HCT116 (cell line): Measurements from ENCODE around the gene FANK1.

Experiments used
- CEBPB ChIP-seq: IDR thresholded peaks from 2 replicates; pipeline ENCODE4 v1.6.1; 2012; ENCODE audit warnings: low read depth
- EGR1 ChIP-seq: IDR thresholded peaks from 2 replicates; pipeline ENCODE4 v1.6.1; 2012; ENCODE audit warnings: low read depth
- EZH2 ChIP-seq: fragments of 200-600 bp; sonication (generic); IDR thresholded peaks from 2 replicates; pipeline ENCODE4 v1.6.1; 2017; ENCODE audit warnings: antibody characterized with exemption, mixed run types
- EZH2phosphoT487 ChIP-seq: fragments of 200-600 bp; IDR thresholded peaks from 2 replicates; pipeline ENCODE4 v1.6.1; 2018; ENCODE audit warnings: antibody characterized with exemption, borderline replicate concordance
- POLR2AphosphoS5 ChIP-seq: IDR thresholded peaks from 2 replicates; pipeline ENCODE4 v1.6.1; 2011; ENCODE audit warnings: mild to moderate bottlenecking, low read depth, low read length, moderate library complexity
- TF ChIP-seq, protein P1 (sequence below), 3 experiments: fragments of 200-600 bp in 1 of 3; sonication (generic) in 1 of 3; IDR thresholded peaks in 2 of 3; conservative IDR thresholded peaks in 1 of 3; 2 replicates each; pipeline ENCODE4 v1.5.1; 2012 to 2017; ENCODE audit warnings: low read depth in 2 of 3, low read length in 2 of 3, antibody characterized with exemption in 1 of 3, borderline replicate concordance in 1 of 3, control low read depth in 1 of 3, mild to moderate bottlenecking in 1 of 3, mixed read lengths in 1 of 3, mixed run types in 1 of 3, moderate library complexity in 1 of 3; ENCODE audit not compliant: insufficient read depth in 1 of 3
- TF ChIP-seq, protein P2 (sequence below): IDR thresholded peaks from 2 replicates; pipeline ENCODE4 v1.6.1; 2011; ENCODE audit warnings: mild to moderate bottlenecking, low read length, moderate library complexity; ENCODE audit not compliant: insufficient replicate concordance; ENCODE audit errors: extremely low read depth

DNA sequence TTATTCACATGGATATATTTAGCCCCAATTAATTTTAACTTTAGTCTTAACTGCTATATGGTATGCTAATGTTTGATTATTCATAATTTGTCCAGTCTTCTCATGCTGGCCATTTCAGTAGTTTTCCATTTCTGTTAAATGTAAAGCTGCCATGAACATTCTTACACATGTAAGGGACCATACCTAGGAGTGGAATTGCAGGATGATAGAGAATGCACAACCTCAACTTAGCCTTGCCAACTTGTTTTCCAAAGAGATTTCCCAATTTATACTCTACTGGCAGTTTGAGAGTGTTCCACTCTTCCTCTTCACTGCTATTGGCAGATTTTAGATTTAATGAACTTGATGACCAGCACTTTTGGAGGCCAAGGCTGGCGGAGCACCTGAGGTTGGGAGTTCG lies 68.2 kb downstream of the FANK1 start:
- TF ChIP-seq EZH2phosphoT487: no peak
- no peak for TF ChIP-seq POLR2AphosphoS5
- TF ChIP-seq, protein P1, sequence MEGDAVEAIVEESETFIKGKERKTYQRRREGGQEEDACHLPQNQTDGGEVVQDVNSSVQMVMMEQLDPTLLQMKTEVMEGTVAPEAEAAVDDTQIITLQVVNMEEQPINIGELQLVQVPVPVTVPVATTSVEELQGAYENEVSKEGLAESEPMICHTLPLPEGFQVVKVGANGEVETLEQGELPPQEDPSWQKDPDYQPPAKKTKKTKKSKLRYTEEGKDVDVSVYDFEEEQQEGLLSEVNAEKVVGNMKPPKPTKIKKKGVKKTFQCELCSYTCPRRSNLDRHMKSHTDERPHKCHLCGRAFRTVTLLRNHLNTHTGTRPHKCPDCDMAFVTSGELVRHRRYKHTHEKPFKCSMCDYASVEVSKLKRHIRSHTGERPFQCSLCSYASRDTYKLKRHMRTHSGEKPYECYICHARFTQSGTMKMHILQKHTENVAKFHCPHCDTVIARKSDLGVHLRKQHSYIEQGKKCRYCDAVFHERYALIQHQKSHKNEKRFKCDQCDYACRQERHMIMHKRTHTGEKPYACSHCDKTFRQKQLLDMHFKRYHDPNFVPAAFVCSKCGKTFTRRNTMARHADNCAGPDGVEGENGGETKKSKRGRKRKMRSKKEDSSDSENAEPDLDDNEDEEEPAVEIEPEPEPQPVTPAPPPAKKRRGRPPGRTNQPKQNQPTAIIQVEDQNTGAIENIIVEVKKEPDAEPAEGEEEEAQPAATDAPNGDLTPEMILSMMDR (IDR thresholded peaks at IDR 0.05 in 2 of 3, conservative IDR thresholded peaks at IDR 0.05 in 1 of 3; ENCODE audit: borderline replicate concordance in 1 of 3, insufficient read depth in 1 of 3, low read depth in 2 of 3, low read length in 2 of 3): no peak
- no peak for TF ChIP-seq EZH2
- no peak for TF ChIP-seq CEBPB
- TF ChIP-seq, protein P2, sequence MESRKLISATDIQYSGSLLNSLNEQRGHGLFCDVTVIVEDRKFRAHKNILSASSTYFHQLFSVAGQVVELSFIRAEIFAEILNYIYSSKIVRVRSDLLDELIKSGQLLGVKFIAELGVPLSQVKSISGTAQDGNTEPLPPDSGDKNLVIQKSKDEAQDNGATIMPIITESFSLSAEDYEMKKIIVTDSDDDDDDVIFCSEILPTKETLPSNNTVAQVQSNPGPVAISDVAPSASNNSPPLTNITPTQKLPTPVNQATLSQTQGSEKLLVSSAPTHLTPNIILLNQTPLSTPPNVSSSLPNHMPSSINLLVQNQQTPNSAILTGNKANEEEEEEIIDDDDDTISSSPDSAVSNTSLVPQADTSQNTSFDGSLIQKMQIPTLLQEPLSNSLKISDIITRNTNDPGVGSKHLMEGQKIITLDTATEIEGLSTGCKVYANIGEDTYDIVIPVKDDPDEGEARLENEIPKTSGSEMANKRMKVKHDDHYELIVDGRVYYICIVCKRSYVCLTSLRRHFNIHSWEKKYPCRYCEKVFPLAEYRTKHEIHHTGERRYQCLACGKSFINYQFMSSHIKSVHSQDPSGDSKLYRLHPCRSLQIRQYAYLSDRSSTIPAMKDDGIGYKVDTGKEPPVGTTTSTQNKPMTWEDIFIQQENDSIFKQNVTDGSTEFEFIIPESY: no peak
- no peak for TF ChIP-seq EGR1
